Brain microvascular endothelial cell (primary cell): ENCODE data around the gene XIST.

ENCODE experiments used
- DNase-seq: peaks from one replicate; pipeline ENCODE4 v3.0.0-alpha.2; 2020
- H3K27ac ChIP-seq: fragments of 250-450 bp; sonication (Bioruptor Pico); 2 replicates; pipeline ENCODE4 v1.5.1; 2020; ENCODE audit warnings: mild to moderate bottlenecking, moderate library complexity
- H3K27me3 ChIP-seq: fragments of 250-450 bp; sonication (Bioruptor Pico); replicated peaks from 2 replicates; pipeline ENCODE4 v1.5.1; 2020; ENCODE audit warnings: mild to moderate bottlenecking
- H3K36me3 ChIP-seq: fragments of 250-450 bp; sonication (Bioruptor Pico); replicated peaks from 2 replicates; pipeline ENCODE4 v1.5.1; 2020; ENCODE audit warnings: mild to moderate bottlenecking
- H3K4me3 ChIP-seq: 2 replicates; pipeline ENCODE4 v1.5.1; 2011; ENCODE audit warnings: low read depth, mild to moderate bottlenecking, control low read depth, low read length, moderate library complexity
- in situ Hi-C: cut with HindIII; loops from 2 replicates; pipeline ENCODE4 v1.10.0; 2017; ENCODE audit warnings: low sequenced_read_pairs, low pct_ligation_motif_present
- TF ChIP-seq, protein P1 (sequence below): IDR thresholded peaks from 2 replicates; pipeline ENCODE4 v1.5.1; 2011; ENCODE audit warnings: low read depth, mild to moderate bottlenecking, moderate library complexity, low read length, control low read depth, inconsistent platforms; ENCODE audit errors: missing control alignments

The XIST gene

GRCh38 chrX:73829890-73830466 is 22.5 kb downstream of the XIST start:
- H3K4me3 ChIP-seq: no peak overlapping the region
- H3K36me3 ChIP-seq: peaks cover 20% of the 10 kb centered on the region
- in situ Hi-C loops: no loop called here
- no peaks in the 10 kb centered on the region for H3K27me3 ChIP-seq
- DNase-seq: no peak
- TF ChIP-seq, protein P1, sequence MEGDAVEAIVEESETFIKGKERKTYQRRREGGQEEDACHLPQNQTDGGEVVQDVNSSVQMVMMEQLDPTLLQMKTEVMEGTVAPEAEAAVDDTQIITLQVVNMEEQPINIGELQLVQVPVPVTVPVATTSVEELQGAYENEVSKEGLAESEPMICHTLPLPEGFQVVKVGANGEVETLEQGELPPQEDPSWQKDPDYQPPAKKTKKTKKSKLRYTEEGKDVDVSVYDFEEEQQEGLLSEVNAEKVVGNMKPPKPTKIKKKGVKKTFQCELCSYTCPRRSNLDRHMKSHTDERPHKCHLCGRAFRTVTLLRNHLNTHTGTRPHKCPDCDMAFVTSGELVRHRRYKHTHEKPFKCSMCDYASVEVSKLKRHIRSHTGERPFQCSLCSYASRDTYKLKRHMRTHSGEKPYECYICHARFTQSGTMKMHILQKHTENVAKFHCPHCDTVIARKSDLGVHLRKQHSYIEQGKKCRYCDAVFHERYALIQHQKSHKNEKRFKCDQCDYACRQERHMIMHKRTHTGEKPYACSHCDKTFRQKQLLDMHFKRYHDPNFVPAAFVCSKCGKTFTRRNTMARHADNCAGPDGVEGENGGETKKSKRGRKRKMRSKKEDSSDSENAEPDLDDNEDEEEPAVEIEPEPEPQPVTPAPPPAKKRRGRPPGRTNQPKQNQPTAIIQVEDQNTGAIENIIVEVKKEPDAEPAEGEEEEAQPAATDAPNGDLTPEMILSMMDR: no peak
- H3K27ac ChIP-seq: no peak overlapping the region

DNA sequence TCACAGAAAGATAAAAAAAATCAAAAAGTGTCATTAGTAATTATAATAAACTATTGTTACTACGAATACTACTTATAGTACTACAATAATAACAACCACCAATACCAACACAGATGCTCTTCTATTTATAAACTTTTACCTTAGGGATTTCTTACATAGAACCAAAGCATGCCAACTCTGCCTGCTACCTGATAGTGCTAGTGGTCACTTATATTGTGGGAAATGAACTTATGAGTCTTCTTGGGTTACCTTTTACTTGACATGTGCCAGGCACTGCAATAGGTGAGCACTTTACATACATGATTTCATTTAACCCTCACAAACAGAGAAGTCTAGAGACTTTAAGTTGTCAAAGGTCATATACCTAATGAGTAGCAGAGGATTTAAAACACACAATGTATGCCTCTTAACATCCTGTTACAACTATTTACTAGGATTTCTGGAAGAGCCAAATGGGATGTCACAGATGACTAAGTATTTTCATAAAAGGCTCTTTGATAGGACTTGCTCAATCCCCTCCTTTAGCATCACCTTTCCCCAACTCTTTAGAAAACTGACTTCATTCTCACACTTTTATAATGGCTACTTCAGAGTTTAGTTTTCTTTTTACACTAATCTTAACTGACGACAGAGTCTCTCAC is 24.3 kb downstream of the XIST start:
- in situ Hi-C loops: no loop called here
- H3K36me3 ChIP-seq: peaks cover 20% of the 10 kb centered on the region
- no peaks in the 10 kb centered on the region for H3K27me3 ChIP-seq
- TF ChIP-seq, protein P1: no peak
- no peak for DNase-seq
- no peak overlapping the region for H3K27ac ChIP-seq
- H3K4me3 ChIP-seq: no peak overlapping the region

- no peak for DNase-seq
- H3K27ac ChIP-seq: no peak overlapping the region
- no peaks in the 10 kb centered on the region for H3K27me3 ChIP-seq
- H3K4me3 ChIP-seq: no peak overlapping the region
- in situ Hi-C loops: no loop called here
- TF ChIP-seq, protein P1: no peak
- peaks cover 20% of the 10 kb centered on the region for H3K36me3 ChIP-seq
Observed at GRCh38 chrX:73827406-73827805, 25.1 kb downstream of the XIST start.

DNA sequence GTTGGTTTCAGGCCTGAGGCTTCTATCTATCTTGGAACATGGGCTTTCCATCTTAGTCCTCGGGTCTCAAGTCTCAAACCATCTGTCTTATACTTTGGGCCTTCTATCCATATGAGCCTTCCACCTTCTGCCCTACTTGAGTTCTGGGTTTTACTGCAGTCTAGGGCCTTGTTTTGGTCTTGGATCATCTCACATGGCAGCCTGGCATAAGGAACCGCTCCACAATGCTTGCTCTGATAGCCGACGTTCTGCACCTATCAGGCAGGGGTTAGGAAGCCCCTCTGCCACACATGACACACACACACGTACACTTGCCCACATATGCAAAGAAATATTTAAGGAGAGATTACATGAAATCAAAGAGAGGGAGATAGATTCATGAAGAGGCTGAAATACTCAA is 25.5 kb downstream of the XIST start:
- no peaks in the 10 kb centered on the region for H3K27me3 ChIP-seq
- in situ Hi-C loops: no loop called here
- no peak overlapping the region for H3K27ac ChIP-seq
- peaks cover 20% of the 10 kb centered on the region for H3K36me3 ChIP-seq
- no peak overlapping the region for H3K4me3 ChIP-seq
- TF ChIP-seq, protein P1: no peak
- DNase-seq: no peak

GRCh38 chrX:73825569-73825968 is 26.9 kb downstream of the XIST start:
- Histone ChIP-seq H3K36me3 (peaks cover 23% of the 10 kb centered on the region), H3K4me3 (no peak overlapping the region), H3K27ac (no peak overlapping the region), H3K27me3 (no peaks in the 10 kb centered on the region)
- in situ Hi-C loops: no loop called here
- no peak for DNase-seq
- TF ChIP-seq, protein P1: no peak
